HepG2 (cell line): ENCODE results near the gene DLL3. TPM values are rescaled to one million over a fixed set of nuclear protein-coding genes. Genes with fewer than 3 reads are reported as not detected.

Experiments used
- BRF2 ChIP-seq: sonication (generic); formaldehyde crosslinking; IDR thresholded peaks from 2 replicates; pipeline ENCODE4 v1.8.1; 2022; ENCODE audit warnings: mild to moderate bottlenecking, missing genetic modification reagents
- CBX5 ChIP-seq: sonication (generic); formaldehyde crosslinking; IDR thresholded peaks from 2 replicates; pipeline ENCODE4 v1.4.0; 2020; ENCODE audit warnings: missing genetic modification reagents, borderline replicate concordance
- CREB1 ChIP-seq, 2 experiments: fragments of 450-650 bp in 1 of 2; IDR thresholded peaks; 2 replicates each; pipeline ENCODE4 v1.6.1; 2016 to 2017; ENCODE audit warnings: control low read depth in 1 of 2, mild to moderate bottlenecking in 1 of 2, missing compliant biosample characterization in 1 of 2, missing genetic modification characterization in 1 of 2
- EZH2 ChIP-seq: conservative IDR thresholded peaks from 2 replicates; pipeline ENCODE4 v1.6.1; 2012; ENCODE audit warnings: mild to moderate bottlenecking, low read depth, low read length, moderate library complexity
- KDM5A ChIP-seq: fragments of 200-600 bp; sonication (generic); IDR thresholded peaks from 2 replicates; pipeline ENCODE4 v1.7.0; 2018; ENCODE audit warnings: antibody characterized with exemption, mild to moderate bottlenecking, low read length, borderline replicate concordance
- NFKB2 ChIP-seq: sonication (generic); formaldehyde crosslinking; IDR thresholded peaks from 2 replicates; pipeline ENCODE4 v1.4.0; 2020; ENCODE audit warnings: missing genetic modification reagents, borderline replicate concordance
- NPAS2 ChIP-seq: sonication (generic); formaldehyde crosslinking; IDR thresholded peaks from 2 replicates; pipeline ENCODE4 v1.8.0; 2022; ENCODE audit warnings: mild to moderate bottlenecking, missing genetic modification reagents, borderline replicate concordance
- RAD21 ChIP-seq: fragments of 450-650 bp; formaldehyde crosslinking; IDR thresholded peaks from 2 replicates; pipeline ENCODE4 v1.5.0; 2020; ENCODE audit warnings: mild to moderate bottlenecking
- RBM22 ChIP-seq: fragments of 200-400 bp; formaldehyde crosslinking; optimal IDR thresholded peaks from 2 replicates; pipeline ENCODE3; 2017; ENCODE audit warnings: mild to moderate bottlenecking, low read length, moderate library complexity
- SNAI1 ChIP-seq: sonication (generic); formaldehyde crosslinking; IDR thresholded peaks from 2 replicates; pipeline ENCODE4 v1.5.0; 2020; ENCODE audit warnings: mild to moderate bottlenecking, missing genetic modification reagents, borderline replicate concordance
- TAF1 ChIP-seq: sonication (generic); formaldehyde crosslinking; IDR thresholded peaks from 2 replicates; pipeline ENCODE4 v1.4.0; 2020; ENCODE audit warnings: missing genetic modification reagents
- ZBTB21 ChIP-seq: sonication (generic); formaldehyde crosslinking; IDR thresholded peaks from 2 replicates; pipeline ENCODE4 v1.4.0; 2020; ENCODE audit warnings: missing genetic modification reagents
- ZNF318 ChIP-seq: sonication (generic); formaldehyde crosslinking; IDR thresholded peaks from 2 replicates; pipeline ENCODE4 v1.4.0; 2020; ENCODE audit warnings: mild to moderate bottlenecking, missing genetic modification reagents
- ZNF580 ChIP-seq: IDR thresholded peaks from 2 replicates; pipeline ENCODE4 v1.6.1; 2016; ENCODE audit warnings: low read depth, borderline replicate concordance
- ZNF639 ChIP-seq: conservative IDR thresholded peaks from 2 replicates; pipeline ENCODE4 v1.6.1; 2018; ENCODE audit warnings: missing genetic modification reagents
- ZNF746 ChIP-seq: sonication (generic); formaldehyde crosslinking; IDR thresholded peaks from 2 replicates; pipeline ENCODE4 v1.8.0; 2022; ENCODE audit warnings: mild to moderate bottlenecking, missing genetic modification reagents
- polyA plus RNA-seq, 8 experiments: library from polyadenylated mRNA; depleted of rRNA in 3 of 8; stranded (reverse) in 7 of 8; unstranded in 1 of 8; fragments of >200 nt; fragmentation: Illumina TruSeq in 4 of 8; extraction: Trizol in 4 of 8; gene quantifications; 2 replicates each; pipeline versions ENCODE4 v1.2.1 to v1.2.3, GENCODE V29; 2011 to 2016; ENCODE audit warnings: low read depth in 4 of 8, missing spikeins in 1 of 8, mixed read lengths in 1 of 8; ENCODE audit not compliant: insufficient read depth in 1 of 8
- total RNA-seq, 5 experiments: library from RNA; depleted of rRNA; stranded (reverse); fragments of >200 nt; fragmentation: Illumina TruSeq; extraction: Trizol; gene quantifications; 2 replicates each; pipeline ENCODE4 v1.2.3, GENCODE V29; 2016; ENCODE audit warnings: low read depth in 1 of 5

Gene DLL3
- total and polyA plus RNA-seq, 2 of the 13 experiments (the other 11 are each of a cell fraction or from before 2014, with no cell fraction given): 0.35 to 0.55 TPM

- TF ChIP-seq ZNF318 (CRISPR knock-in tag) (0 out of 2 replicates have a peak, but pooled peaks have one; percentile 66), TAF1 (CRISPR knock-in tag) (peak; percentile 77; the same call in 1 of the 2 replicates), RBM22 (peak; percentile 28), CREB1 (IDR thresholded peaks at IDR 0.05) (peak; percentile 41; the same call in 1 of the 2 replicates), CREB1 (CRISPR knock-in tag; IDR thresholded peaks at IDR 0.05) (no peak), CBX5 (CRISPR knock-in tag) (peak; percentile 18; the same call in 1 of the 2 replicates), RAD21 (CRISPR knock-in tag) (peak; percentile 96), ZNF639 (CRISPR knock-in tag) (peak; percentile 50; the same call in 1 of the 2 replicates), SNAI1 (CRISPR knock-in tag) (no peak), KDM5A (peak; percentile 78; the same call in 1 of the 2 replicates), ZBTB21 (CRISPR knock-in tag) (0 out of 2 replicates have a peak, but pooled peaks have one; percentile 23), ZNF580 (peak; percentile 73), NPAS2 (no peak), BRF2 (CRISPR knock-in tag) (no peak), NFKB2 (CRISPR knock-in tag) (peak; percentile 49; the same call in 1 of the 2 replicates), ZNF746 (CRISPR knock-in tag) (no peak), EZH2 (no peak)
Measured at GRCh38 chr19:39532233-39533002, 33.7 kb downstream of the DLL3 start, which contains the start of gene EID2B (continued).
